ENCODE results near the gene RAD1.

Gene RAD1

GRCh38 chr5:34859253-34859652, 56.1 kb downstream of the RAD1 start:
- no peak for DNase-seq

GRCh38 chr5:34858790-34859189, 56.5 kb downstream of the RAD1 start:
- DNase-seq: no peak

DNA sequence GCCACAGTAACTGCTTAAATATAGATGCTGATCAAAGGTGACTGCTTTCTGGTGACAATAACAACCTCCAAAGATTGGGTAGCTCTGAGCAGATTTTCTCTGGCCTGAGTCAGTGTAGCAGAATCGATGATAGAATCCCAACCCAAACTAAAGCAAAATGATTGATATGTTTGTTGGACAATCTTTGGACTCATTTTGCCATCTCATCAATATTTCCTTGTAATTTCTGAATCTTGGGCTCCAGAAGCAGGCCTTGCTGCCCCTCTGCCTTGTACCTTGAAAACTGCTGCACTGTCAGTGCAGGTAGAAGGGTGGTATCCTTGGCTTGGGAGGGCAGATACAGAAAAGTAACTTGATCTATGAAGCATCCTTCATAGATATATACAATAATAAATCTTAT, 57.4 kb downstream of the RAD1 start:
- no peak for DNase-seq

- no peak for DNase-seq
Observed at GRCh38 chr5:34857161-34857560, 58.1 kb downstream of the RAD1 start.

Measured in NCI-H2029 (cell line).